ENCODE data around the gene ARID2.

The ARID2 gene

GRCh38 chr12:45729233-45730083, at the start of gene ARID2:
ARID2 (plus strand) TSS chr12:45729706; CDS start chr12:45729837, 131 bp downstream.
- peak; percentile 48 to 50 for DNase-seq

GRCh38 chr12:45680362-45680761, 49.1 kb upstream of the ARID2 start:
- no peak for DNase-seq

GRCh38 chr12:45681465-45681864, 48.0 kb upstream of the ARID2 start:
- DNase-seq, result no peak

- no peak for DNase-seq
Observed at GRCh38 chr12:45685680-45686079, 43.8 kb upstream of the ARID2 start.

GRCh38 chr12:45687081-45688015, 42.2 kb upstream of the ARID2 start:
- no peak for DNase-seq

GRCh38 chr12:45688183-45688582, 41.3 kb upstream of the ARID2 start:
- DNase-seq, result no peak

- DNase-seq, result no peak
Observed at GRCh38 chr12:45695035-45695434, 34.5 kb upstream of the ARID2 start.

GRCh38 chr12:45695606-45696005, 33.9 kb upstream of the ARID2 start:
- DNase-seq, result no peak

GRCh38 chr12:45696049-45696448, 33.5 kb upstream of the ARID2 start:
- no peak for DNase-seq

- DNase-seq, result no peak
Observed at GRCh38 chr12:45697371-45697770, 32.1 kb upstream of the ARID2 start.

GRCh38 chr12:45701296-45701695, 28.2 kb upstream of the ARID2 start:
- no peak for DNase-seq

- DNase-seq, result no peak
Observed at GRCh38 chr12:45703942-45704341, 25.6 kb upstream of the ARID2 start.

- no peak for DNase-seq
Observed at GRCh38 chr12:45704968-45705367, 24.5 kb upstream of the ARID2 start.

GRCh38 chr12:45705404-45705803, 24.1 kb upstream of the ARID2 start:
- no peak for DNase-seq

- DNase-seq, result no peak
Observed at GRCh38 chr12:45707241-45707857, 22.2 kb upstream of the ARID2 start.

GRCh38 chr12:45708363-45708762, 21.1 kb upstream of the ARID2 start:
- no peak for DNase-seq

- DNase-seq, result no peak
Observed at GRCh38 chr12:45708901-45709300, 20.6 kb upstream of the ARID2 start.

- no peak for DNase-seq
Observed at GRCh38 chr12:45712319-45712718, 17.2 kb upstream of the ARID2 start.

- DNase-seq, result no peak
Observed at GRCh38 chr12:45713078-45713477, 16.4 kb upstream of the ARID2 start.

- no peak for DNase-seq
Observed at GRCh38 chr12:45718306-45718705, 11.2 kb upstream of the ARID2 start.

- DNase-seq, result no peak
Observed at GRCh38 chr12:45720069-45720468, 9.4 kb upstream of the ARID2 start.

GRCh38 chr12:45721369-45721768, 8.1 kb upstream of the ARID2 start:
- no peak for DNase-seq

- DNase-seq, result no peak
Observed at GRCh38 chr12:45721954-45722353, 7.6 kb upstream of the ARID2 start.
